ENCODE data around the gene ACBD6.
A peak's percentile ranks its signal among the peaks of the same experiment; 100 is the strongest.

The ACBD6 gene

DNA sequence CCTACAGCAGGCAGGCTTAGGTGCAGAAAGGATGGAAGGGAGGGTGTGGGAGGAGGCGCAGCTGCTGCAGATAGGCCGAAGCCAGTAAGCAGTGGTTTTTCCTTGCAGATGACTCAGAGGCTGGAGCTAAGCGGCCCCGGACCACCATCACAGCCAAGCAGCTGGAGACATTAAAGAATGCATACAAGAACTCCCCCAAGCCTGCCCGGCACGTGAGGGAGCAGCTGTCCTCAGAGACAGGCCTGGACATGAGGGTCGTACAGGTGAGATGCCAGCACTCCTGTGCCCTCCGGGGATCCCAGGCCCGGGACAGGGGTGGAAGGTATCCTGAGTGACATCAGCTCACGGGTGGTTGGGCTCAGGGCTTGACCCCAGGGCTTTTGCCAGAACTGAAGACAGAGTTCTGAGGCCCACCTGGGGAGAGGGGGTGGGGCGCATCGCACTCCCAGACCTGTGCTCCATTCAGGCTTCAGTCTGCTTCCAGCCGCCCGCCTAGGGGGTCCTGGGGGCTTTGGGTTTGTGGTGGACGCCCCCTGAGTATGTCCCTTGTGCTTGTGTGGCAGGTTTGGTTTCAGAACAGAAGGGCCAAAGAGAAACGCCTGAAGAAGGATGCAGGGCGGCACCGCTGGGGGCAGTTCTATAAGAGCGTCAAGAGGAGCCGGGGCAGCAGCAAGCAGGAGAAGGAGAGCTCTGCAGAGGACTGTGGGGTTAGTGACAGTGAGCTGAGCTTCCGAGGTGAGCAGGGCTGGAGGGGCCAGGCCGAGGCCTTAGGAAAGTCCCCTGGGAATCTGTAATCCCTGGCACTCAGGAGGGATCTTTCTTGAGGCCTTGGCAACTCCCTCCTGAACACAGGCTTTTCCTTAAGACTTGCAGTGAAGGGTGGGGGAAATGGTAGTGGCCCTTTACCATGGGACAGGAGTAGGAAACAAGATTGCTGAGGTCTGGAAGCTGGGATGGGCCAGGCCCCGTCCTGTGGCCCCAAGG lies 230.8 kb downstream of the ACBD6 start:
- no peaks in the 10 kb centered on the region for H3K4me1 Mint-ChIP-seq
- H3K27ac Mint-ChIP-seq: peak overlapping the region; percentile 87
- H3K4me3 Mint-ChIP-seq: no peak overlapping the region
- H3K9me3 Mint-ChIP-seq: no peaks in the 10 kb centered on the region
- peaks cover 17 to 42% of the 10 kb centered on the region in 2 donors for H3K36me3 Mint-ChIP-seq
- ATAC-seq (replicated peaks) (no peak), DNase-seq (no peak)
- H3K27me3 Mint-ChIP-seq: no peaks in the 10 kb centered on the region

DNA sequence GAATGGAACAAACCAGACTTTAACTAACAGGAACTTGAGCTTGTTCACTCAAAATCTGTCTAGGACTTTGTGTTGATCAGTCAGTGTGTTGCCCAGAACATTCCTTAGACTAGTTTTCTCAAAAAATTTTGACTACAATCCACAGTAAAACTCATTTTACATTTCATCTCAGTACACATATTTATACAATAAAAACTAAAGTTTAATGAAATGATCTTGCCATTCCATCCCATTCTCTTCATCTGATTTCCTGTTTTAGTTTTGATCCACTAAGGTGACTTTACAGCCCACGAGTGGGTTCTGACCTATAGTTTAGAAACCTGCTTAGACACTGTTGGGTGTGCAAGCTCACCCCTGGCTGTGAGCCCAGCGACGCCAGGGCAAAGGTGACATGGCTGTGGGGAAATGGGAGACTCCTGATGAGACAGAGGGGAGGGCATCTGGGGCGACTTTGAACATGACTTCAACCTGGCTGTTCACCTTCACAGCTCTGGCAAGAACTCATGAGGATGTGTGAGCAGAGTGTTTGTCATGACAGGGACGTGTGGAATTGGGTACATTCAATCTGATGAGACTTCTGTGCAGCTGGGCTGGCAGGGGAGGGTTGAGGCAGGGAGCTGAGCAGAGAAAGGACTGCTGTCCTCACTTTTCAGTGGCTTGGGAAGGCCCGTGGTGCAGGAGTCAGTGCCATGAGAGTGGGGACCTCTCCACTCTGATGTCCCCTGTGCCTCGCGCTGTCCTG lies 231.7 kb downstream of the ACBD6 start:
- Mint-ChIP-seq H3K4me3 (no peak overlapping the region), H3K27me3 (no peaks in the 10 kb centered on the region), H3K9me3 (no peaks in the 10 kb centered on the region), H3K4me1 (no peaks in the 10 kb centered on the region), H3K27ac (no peak overlapping the region), H3K36me3 (peaks cover 17 to 36% of the 10 kb centered on the region in 2 donors)
- ATAC-seq (replicated peaks) (no peak), DNase-seq (no peak)

DNA sequence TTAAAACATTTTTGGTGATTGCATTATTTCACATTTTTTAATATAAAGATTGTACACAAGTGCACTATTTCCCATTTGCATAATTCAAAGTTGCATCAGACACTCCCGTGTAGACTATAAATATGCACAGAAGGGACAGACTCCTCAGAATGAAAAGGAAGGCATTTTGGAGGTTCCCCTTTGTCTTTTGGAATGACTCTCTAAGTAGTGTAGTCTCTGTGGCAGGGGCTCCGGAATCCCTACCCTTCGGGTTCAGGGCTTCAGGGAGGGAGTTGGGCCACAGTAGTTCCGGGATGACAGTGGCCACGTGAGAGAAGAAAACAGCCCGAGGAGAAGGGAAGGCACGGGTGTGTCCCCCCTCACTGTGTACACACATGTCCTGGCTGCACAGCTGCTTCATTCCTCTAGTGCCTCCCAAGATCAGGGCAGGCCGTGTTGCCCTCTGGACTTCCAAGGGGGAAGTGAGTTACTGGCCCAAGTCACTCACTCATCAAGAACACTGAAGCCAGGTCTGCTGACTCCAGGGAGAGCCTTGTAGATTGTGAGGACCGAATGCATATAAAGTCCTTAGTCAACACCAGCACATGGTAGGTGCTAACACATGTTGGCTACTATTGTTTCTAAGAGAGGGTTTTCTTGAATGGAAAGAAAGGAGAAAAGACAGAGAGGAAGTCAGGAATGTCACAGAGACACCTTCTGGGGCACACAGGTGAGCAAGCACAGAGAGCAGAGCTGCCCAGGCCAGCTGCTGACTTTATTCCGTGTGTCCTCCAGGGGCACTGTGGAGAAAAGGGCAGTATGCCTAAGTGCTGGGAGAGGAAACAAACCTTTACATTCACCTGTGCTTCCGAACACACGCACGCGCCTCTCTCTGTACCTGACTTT lies 232.5 kb downstream of the ACBD6 start:
- no peaks in the 10 kb centered on the region for H3K27me3 Mint-ChIP-seq
- H3K9me3 Mint-ChIP-seq: no peaks in the 10 kb centered on the region
- H3K27ac Mint-ChIP-seq: peak overlapping the region; percentile 33
- DNase-seq (no peak), ATAC-seq (replicated peaks) (peak in 1 of 2 donors; percentile 27)
- no peak overlapping the region for H3K4me3 Mint-ChIP-seq
- no peaks in the 10 kb centered on the region for H3K4me1 Mint-ChIP-seq
- peaks cover 14 to 28% of the 10 kb centered on the region in 2 donors for H3K36me3 Mint-ChIP-seq

DNA sequence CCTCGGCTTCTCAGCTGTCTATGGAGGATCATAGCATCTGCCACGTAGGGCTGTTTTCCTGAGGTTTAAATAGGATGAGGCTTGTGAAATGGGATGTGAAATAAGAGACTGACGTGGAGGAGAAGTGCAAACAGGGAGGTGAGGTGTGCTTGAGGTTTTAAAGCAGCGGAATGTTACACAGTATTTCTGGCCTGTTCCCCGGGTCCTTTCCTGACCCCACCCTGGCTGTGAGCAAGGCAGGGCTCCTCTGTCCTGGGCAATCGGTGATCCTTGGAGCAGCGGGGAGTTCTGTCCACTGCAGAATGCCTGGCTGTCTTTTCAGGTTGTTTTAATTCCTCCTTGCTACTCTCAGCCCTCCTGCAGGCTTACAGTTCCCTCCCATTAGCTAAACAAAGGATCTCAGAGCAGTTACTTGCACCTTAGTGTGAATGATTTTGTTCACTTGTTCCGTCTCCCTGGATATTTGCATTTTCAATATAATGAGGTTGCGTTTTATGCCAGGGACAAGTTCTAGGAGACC lies 233.8 kb downstream of the ACBD6 start:
- peaks cover 2 to 15% of the 10 kb centered on the region in 2 donors for H3K36me3 Mint-ChIP-seq
- H3K4me1 Mint-ChIP-seq: no peaks in the 10 kb centered on the region
- no peak for DNase-seq
- H3K27me3 Mint-ChIP-seq: no peaks in the 10 kb centered on the region
- no peak overlapping the region for H3K27ac Mint-ChIP-seq
- no peak overlapping the region for H3K4me3 Mint-ChIP-seq
- H3K9me3 Mint-ChIP-seq: no peaks in the 10 kb centered on the region
- no peak for ATAC-seq (replicated peaks)

DNA sequence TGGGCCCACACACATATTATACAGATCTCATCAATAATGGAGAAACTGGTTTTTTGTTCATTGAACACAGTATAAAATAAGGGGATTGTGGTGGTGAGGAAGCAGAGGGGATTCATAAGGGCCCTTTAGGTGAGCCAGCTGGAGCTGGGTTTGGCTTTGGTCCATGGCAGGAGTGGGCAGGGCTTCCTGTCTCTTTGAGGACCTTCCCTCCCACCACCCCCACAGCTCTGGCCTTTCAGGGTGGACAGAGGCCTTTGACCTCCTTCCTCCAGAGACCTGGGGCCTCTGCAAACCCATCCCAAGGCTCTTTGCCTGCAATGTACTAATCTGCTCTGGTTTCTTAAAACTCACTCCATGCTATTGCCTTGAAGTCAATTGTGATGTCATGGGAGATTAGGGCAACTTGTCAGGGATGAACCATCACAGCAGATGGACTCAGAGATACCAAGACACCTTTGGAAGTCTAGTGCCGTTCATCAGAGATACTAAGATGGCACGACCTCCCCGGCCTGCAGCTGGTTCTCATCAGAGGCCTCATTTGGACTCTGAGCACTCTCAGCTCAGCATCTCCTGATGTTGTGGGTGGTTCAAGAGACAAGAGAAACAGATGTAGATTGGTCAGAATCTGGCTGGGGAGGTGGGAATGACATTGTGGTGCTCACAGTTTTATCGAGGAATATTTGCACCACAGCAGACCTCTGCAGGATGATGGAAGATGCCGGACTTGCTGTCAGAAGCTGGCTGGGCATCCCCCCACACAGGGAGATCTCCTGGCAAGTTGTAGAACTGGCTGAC lies 234.4 kb downstream of the ACBD6 start:
- H3K9me3 Mint-ChIP-seq: no peaks in the 10 kb centered on the region
- H3K27ac Mint-ChIP-seq: no peak overlapping the region
- peaks cover 0 to 4% of the 10 kb centered on the region in 2 donors for H3K27me3 Mint-ChIP-seq
- H3K36me3 Mint-ChIP-seq: peaks cover 0 to 11% of the 10 kb centered on the region in 2 donors
- H3K4me3 Mint-ChIP-seq: no peak overlapping the region
- no peaks in the 10 kb centered on the region for H3K4me1 Mint-ChIP-seq
- no peak for ATAC-seq (replicated peaks)
- no peak for DNase-seq

DNA sequence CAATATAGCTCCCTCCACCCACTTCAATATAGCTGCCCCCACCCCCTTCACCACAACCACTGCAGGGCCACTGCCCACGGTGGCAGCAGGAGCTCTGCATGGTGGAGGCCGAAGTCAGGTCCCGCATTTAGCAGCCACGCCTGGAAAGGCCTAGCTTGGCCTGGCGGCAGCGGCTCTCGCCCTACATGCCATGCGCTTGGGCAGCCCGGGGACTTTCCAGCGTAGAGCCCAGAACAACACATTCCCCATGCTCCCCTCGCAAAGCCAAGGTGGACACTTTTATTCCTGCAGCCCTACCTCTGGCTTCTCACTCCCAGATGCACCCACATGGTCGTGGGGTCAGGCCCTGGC lies 235.2 kb downstream of the ACBD6 start:
- Mint-ChIP-seq H3K27ac (peak overlapping the region; percentile 3), H3K36me3 (peaks cover 0 to 4% of the 10 kb centered on the region in 2 donors), H3K4me1 (no peaks in the 10 kb centered on the region), H3K4me3 (no peak overlapping the region), H3K9me3 (no peaks in the 10 kb centered on the region), H3K27me3 (peaks cover 0 to 6% of the 10 kb centered on the region in 2 donors)
- no peak for ATAC-seq (replicated peaks)
- no peak for DNase-seq

DNA sequence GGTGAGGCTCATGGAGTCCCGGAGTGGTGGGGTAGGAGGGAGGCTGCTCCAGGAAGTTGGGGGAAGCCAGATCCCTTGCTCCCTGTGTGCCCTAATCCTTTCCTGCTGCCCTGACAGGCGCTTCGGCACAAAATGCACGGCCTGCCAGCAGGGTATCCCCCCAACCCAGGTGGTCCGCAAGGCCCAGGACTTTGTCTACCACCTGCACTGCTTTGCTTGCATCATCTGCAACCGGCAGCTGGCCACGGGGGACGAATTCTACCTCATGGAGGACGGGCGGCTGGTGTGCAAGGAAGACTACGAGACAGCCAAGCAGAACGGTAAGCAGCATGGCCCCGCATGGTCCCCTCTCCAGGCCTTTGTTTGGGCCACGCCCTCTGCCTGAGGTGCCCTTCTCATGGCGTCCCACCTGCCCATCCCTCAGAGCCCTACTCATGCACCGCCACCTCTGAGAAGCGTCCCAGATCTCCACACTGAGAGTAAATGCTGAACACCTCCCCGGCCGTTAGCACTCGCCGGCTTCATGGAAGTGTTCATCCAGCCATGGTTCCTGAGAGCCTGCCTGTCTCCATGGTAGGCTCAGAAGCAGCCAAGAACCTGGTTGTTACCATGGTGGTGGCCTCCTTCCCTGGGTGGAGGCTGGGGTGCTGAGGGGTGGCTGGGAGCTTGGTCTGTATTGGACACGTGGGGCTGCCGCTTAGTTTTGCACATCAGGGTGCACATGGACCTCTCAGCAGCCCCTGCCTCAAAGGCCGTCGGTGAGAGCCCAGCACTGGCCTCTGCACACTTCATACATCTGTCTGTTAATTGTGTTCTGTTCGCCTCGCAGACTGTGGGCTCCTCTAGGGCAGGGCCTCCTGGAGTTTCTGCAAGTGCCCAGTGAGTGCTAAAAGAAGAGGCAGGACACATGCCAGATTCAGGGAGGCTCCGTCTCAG lies 235.8 kb downstream of the ACBD6 start:
- ATAC-seq (replicated peaks) (peak in 1 of 2 donors; percentile 6), DNase-seq (no peak)
- Mint-ChIP-seq H3K4me1 (no peaks in the 10 kb centered on the region), H3K27ac (no peak overlapping the region), H3K36me3 (peaks cover 0 to 4% of the 10 kb centered on the region in 2 donors), H3K4me3 (no peak overlapping the region), H3K9me3 (no peaks in the 10 kb centered on the region), H3K27me3 (peaks cover 0 to 6% of the 10 kb centered on the region in 2 donors)

DNA sequence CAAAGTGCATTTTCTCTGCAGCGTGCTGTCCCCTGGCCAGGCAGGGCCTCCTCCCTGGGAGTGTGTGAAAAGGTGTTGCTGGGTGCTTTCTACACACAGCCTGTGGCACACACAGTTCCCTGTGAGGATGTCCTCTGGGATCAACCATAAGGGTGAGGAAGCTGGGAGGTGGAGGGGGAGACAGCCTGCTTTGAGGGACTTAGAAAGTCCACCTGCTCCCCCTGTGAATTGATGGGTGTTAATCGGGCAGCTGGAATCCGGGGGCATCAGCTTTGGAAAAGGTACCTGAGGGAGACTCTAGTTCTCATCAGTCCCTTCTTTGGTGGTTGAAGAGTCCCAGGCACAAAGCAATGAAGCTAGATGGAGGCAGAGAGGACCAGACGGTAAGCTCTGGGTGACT lies 236.5 kb downstream of the ACBD6 start:
- no peaks in the 10 kb centered on the region for H3K4me1 Mint-ChIP-seq
- ATAC-seq (replicated peaks): no peak

DNA sequence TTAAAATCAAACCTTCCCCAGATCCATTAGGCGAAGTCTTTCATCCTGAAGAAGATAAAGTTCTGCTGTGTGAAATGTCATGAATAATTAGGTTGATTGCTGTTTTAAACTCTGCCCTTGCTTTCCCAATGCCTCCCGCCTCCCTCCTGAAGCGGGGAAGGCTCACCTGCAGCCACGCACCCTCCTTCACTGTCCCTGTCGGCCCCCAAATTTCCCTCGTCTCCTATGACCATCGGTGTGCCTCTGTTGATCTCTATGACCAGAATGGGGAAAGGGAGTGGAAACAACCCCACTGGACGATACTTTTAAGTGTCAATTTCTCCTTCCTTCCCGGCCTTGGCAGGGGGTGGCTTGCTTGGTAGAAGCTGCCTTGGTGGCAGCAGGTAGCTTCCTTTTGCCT lies 237.2 kb downstream of the ACBD6 start:
- ATAC-seq (replicated peaks): no peak
- DNase-seq: no peak
- H3K27ac Mint-ChIP-seq: no peak overlapping the region
- H3K36me3 Mint-ChIP-seq: no peaks in the 10 kb centered on the region
- H3K4me3 Mint-ChIP-seq: no peak overlapping the region
- no peaks in the 10 kb centered on the region for H3K4me1 Mint-ChIP-seq
- peaks cover 0 to 18% of the 10 kb centered on the region in 2 donors for H3K27me3 Mint-ChIP-seq
- no peaks in the 10 kb centered on the region for H3K9me3 Mint-ChIP-seq

More for the DNA sequence above, 236.5 kb downstream of the ACBD6 start:
- Mint-ChIP-seq H3K36me3 (peaks cover 0 to 2% of the 10 kb centered on the region in 2 donors), H3K9me3 (no peaks in the 10 kb centered on the region), H3K4me3 (no peak overlapping the region), H3K27ac (no peak overlapping the region), H3K27me3 (peaks cover 0 to 12% of the 10 kb centered on the region in 2 donors)
- DNase-seq: no peak

DNA sequence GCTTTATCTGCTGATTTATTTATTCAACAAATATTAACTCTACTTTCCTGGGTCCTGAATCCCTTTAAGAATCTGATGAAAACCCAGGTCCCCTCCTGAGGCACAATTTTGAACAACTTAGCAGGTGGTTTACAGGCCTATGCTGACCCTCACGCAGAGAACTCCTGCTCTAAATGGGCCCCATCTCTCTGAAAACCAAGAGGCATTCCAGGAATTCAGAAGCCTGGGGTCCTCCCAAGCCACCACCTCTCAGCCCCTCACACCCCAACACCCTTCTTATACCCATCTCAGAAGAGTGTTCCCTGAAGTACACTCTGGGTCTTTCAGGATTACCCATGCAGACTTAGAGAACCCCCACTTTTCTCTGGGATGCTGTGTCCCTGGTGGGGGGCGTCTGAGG lies 237.8 kb downstream of the ACBD6 start:
- no peaks in the 10 kb centered on the region for H3K36me3 Mint-ChIP-seq
- no peaks in the 10 kb centered on the region for H3K9me3 Mint-ChIP-seq
- no peak overlapping the region for H3K4me3 Mint-ChIP-seq
- ATAC-seq (replicated peaks) (no peak), DNase-seq (no peak)
- no peaks in the 10 kb centered on the region for H3K4me1 Mint-ChIP-seq
- no peak overlapping the region for H3K27ac Mint-ChIP-seq
- H3K27me3 Mint-ChIP-seq: peaks cover 5 to 24% of the 10 kb centered on the region in 2 donors

DNA sequence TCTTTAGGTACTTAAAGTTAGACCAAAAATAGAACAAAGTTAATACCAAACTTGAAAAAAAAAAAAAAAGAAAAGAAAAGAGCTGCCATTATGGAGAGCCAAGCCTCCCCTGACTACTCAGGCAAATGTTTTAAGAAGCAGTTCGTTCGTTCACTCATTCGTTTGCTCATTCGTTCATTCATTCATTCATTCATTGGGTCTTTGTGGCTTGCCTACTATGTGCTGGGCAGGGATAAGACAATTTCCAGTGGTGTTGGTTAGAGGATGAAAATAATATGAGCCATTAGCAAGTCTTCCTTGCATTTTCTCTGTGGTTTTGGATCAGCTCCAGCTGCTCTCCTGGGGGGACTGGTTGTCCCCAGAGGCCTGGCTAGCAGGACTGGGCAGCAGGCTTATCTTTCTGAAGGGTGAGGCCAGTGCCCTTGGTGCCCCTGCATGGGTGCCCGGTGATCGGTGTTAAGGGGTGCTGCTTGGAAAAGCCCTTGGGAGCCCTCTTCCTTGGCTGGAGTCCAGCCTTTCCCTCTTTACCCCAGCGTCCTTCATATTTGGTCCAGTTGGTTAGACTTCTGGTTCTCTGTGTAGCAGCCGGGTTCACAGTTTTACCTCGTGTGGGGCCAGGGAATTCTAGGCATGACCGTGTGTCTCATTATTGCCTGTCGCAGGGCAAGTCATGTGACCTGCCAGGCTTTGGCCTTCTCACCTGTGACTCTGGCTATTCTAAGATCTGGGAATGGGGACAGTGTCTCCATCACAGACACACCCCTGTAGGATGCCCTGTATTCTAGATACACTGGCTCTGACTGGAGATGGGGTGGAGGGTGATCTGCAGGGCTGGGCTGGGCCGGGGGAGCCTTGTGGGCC lies 239.5 kb downstream of the ACBD6 start:
- no peak for ATAC-seq (replicated peaks)
- no peak for DNase-seq
- H3K36me3 Mint-ChIP-seq: peaks cover 0 to 1% of the 10 kb centered on the region in 2 donors
- H3K27me3 Mint-ChIP-seq: peaks cover 20 to 42% of the 10 kb centered on the region in 2 donors
- H3K27ac Mint-ChIP-seq: no peak overlapping the region
- H3K9me3 Mint-ChIP-seq: no peaks in the 10 kb centered on the region
- no peak overlapping the region for H3K4me3 Mint-ChIP-seq
- H3K4me1 Mint-ChIP-seq: no peaks in the 10 kb centered on the region

Data from stimulated activated naive B cell treated with anti-CD40 and anti-IgM and Interleukin-4, amounts not matched to agents 10 μg/mL and 1 μg/mL and 100 μg/mL, for 72 hours (primary cell).